Lower leg skin (tissue), 3 donors: Measurements from ENCODE around the gene GBE1.
"Not testable (repeated sequence)": the region's sequence is repeated elsewhere in the genome, so short reads cannot be mapped to it uniquely, and the experiment has no call there.

Source experiments
- POLR2A ChIP-seq, 2 donors: fragments of 450-650 bp; IDR thresholded peaks; one replicate each; pipeline ENCODE4 v1.6.1; 2016 to 2017; ENCODE audit warnings: antibody characterized with exemption in 2 of 2, mild to moderate bottlenecking in 1 of 2, moderate library complexity in 1 of 2
- TF ChIP-seq, protein P1 (sequence below), 3 donors: fragments of 450-650 bp; IDR thresholded peaks; one replicate each; pipeline ENCODE4 v1.5.1; 2016; ENCODE audit warnings: antibody characterized with exemption in 3 of 3, mild to moderate bottlenecking in 3 of 3, moderate library complexity in 2 of 3

DNA sequence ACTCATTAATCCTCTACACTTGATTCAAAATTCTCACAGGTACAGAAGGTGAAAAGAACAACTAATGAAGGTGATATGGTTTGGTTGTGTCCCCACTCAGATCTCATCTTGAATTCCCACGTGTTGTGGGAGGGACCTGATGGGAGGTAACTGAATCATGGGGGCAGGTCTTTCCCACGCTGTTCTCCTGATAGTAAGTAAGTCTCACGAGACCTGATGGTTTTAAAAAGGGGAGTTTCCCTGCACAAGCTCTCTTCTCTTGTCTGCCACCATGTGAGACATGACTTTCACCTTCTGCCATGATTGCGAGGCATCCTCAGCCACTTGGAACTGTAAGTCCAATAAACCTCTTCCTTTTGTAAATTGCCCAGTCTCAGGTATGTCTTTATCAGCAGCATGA lies 2.7 kb downstream of the GBE1 start:
- TF ChIP-seq, protein P1, sequence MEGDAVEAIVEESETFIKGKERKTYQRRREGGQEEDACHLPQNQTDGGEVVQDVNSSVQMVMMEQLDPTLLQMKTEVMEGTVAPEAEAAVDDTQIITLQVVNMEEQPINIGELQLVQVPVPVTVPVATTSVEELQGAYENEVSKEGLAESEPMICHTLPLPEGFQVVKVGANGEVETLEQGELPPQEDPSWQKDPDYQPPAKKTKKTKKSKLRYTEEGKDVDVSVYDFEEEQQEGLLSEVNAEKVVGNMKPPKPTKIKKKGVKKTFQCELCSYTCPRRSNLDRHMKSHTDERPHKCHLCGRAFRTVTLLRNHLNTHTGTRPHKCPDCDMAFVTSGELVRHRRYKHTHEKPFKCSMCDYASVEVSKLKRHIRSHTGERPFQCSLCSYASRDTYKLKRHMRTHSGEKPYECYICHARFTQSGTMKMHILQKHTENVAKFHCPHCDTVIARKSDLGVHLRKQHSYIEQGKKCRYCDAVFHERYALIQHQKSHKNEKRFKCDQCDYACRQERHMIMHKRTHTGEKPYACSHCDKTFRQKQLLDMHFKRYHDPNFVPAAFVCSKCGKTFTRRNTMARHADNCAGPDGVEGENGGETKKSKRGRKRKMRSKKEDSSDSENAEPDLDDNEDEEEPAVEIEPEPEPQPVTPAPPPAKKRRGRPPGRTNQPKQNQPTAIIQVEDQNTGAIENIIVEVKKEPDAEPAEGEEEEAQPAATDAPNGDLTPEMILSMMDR (IDR thresholded peaks at IDR 0.05) = not testable (repeated sequence)
- TF ChIP-seq POLR2A (IDR thresholded peaks at IDR 0.05) = not testable (repeated sequence)
